GM21723 (cell line): ENCODE results near the gene TNNC2.

Experiments
- ATAC-seq: cut with Tn5 transposase; IDR thresholded peaks from one replicate; pipeline ENCODE4 v1.9.1; 2021; ENCODE audit warnings: mild to moderate bottlenecking, moderate library complexity; ENCODE audit not compliant: unreplicated experiment

The TNNC2 gene

GRCh38 chr20:45788351-45788750 is 38.8 kb downstream of the TNNC2 start:
- no peak for ATAC-seq

- ATAC-seq: no peak
Observed at GRCh38 chr20:45783656-45784294, 43.3 kb downstream of the TNNC2 start.

GRCh38 chr20:45782890-45783289 is 44.2 kb downstream of the TNNC2 start:
- no peak for ATAC-seq

GRCh38 chr20:45781391-45781931 is 45.7 kb downstream of the TNNC2 start:
- ATAC-seq: no peak

GRCh38 chr20:45780159-45780558 is 47.0 kb downstream of the TNNC2 start:
- no peak for ATAC-seq

GRCh38 chr20:45779011-45779915 is 47.8 kb downstream of the TNNC2 start:
- ATAC-seq: no peak

GRCh38 chr20:45776931-45777330 is 50.2 kb downstream of the TNNC2 start:
- ATAC-seq: no peak

- no peak for ATAC-seq
Observed at GRCh38 chr20:45775411-45775810, 51.7 kb downstream of the TNNC2 start.

GRCh38 chr20:45774945-45775344 is 52.2 kb downstream of the TNNC2 start:
- ATAC-seq: no peak
